Measurements from ENCODE around the gene TFE3.

Gene TFE3, protein sequence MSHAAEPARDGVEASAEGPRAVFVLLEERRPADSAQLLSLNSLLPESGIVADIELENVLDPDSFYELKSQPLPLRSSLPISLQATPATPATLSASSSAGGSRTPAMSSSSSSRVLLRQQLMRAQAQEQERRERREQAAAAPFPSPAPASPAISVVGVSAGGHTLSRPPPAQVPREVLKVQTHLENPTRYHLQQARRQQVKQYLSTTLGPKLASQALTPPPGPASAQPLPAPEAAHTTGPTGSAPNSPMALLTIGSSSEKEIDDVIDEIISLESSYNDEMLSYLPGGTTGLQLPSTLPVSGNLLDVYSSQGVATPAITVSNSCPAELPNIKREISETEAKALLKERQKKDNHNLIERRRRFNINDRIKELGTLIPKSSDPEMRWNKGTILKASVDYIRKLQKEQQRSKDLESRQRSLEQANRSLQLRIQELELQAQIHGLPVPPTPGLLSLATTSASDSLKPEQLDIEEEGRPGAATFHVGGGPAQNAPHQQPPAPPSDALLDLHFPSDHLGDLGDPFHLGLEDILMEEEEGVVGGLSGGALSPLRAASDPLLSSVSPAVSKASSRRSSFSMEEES

DNA sequence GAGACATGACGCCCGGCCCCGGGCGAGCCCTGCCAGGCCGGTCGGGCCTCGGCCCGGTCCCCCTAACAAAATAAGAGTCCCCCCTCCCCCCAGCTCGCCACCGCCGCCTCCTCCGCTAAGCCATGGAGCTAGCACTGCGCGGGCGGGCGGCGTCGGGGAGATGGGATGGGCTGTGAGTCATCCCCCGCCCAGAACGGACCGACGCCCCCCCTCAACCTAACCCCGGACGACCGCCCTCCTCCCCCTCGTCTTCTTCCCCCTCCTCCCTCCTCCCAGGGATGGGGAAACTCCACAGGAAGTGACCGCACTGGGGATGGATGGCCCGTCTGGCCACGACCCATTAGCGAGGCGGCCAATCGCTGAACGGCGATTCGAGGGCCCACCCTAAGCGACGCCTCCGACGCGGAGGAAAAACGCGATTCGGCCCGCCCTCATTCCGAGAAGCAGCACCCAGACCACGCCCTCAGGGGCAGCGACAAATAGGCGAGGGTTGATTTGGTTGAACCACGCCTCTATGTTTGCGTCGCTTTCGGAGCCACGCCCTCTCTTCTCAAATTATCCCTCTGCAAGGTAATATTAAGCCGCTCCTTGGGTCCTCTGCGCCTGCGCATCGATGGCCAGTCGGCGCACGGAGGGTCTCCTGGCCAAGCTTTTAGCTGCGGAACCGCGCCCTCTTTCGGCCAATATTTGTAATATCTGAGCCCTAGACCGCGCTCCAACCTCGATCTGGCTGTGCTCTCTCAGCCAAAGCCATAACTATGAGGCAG is at the start of gene TFE3:
Gene TFE3, minus strand, starts transcription at position 138 of the 767 bp plus-strand sequence. Its CDS starts 131 bp downstream, at position 7.
- DNase-seq (ENCODE audit: low read depth in 3 of 3) = peak; percentile 87 to 94 (median 91)

DNA sequence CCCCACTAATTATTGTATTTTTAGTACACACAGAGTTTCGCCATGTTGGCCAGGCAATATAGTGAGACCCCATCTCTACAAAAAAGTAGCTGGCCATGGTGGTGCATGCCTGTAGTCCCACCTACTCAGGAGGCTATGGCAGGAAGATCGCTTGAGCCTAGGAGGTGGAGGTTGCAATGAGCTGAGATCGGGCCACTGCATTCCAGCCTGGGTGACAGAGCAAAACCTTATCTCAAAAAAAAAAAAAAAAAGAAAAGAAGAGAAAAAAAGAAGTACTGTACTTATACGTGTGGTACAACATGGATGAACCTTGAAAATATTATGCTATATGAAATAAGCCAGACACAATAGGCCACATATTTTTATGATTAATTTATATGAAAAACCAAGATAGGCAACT is 46.4 kb upstream of the TFE3 start:
- DNase-seq (ENCODE audit: low read depth in 3 of 3) = no peak

DNA sequence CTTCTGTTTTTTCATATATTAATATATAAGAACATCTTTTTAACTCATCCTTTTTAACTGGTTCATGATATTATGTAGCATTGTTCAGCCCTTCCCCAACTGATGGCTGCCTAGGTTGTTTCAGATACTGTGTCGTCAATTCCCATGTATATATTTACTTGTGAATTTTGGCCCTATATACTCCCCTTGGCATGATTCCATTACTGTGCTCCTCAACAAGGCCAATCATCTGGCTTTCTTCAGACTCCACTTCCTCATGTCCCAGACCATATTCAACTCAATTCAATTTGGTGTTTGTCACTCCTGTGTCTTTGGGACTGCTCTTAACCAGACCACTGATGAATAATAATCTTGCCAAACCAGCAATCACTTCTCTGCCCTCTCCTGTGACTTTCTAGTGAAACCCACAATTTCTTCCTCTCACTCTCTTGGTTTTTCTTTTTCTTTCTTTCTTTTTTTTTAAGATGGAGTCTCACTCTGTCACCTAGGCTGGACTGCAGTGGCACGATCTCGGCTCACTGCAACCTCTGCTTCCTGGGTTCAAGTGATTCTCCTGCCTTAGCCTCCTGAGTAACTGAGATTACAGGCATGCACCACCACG is 39.2 kb upstream of the TFE3 start:
- DNase-seq (ENCODE audit: low read depth in 3 of 3) = no peak

DNA sequence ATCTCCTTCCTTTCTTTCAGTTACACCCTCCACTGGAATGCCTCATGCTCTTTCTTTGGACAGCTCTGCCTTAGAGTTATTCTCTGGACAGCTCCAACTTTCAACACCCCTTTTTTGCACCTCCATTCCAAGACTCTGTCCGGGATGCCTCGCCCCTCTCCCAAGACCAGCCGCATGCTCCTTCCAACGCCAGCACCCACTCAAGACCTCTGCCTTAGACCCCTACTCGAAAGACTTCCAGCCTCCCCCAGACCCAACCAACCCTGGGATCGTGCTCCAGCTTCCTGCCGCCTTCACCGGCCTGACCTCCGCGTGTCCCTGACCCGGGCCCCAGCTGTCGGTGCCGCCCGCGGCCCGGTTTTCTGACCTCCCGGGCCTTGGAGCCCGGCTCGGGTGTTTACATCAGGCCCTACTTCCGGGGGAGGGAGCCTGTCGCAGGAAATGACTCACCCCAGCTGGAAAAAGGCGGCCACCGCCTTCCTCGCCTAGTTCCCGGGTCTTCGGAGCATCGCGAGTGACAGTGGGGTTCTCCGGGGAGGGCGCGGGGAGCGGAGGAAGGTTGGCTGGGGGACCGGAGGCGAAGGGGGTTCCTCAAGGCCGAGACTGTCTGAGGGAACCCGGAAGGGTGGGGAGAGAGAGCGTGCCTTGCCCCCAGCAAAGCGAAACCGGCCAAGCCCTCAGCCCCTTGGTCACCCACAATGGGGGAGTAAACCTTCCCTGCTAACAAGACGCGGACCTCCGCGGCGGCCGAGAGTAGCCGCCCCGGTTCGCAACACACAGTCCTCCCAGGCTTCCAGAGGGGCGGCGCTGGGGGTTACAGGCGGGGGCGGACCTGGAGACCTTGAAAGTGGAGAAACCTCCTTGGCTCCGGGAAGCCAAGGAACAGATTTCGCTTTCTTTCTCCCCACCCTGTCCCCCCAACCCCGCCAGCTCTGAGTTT is 36.6 kb upstream of the TFE3 start, which contains the start of gene WDR45:
Gene WDR45, minus strand, starts transcription at position 399 of the 940 bp plus-strand sequence. CDS start 1,792 bp downstream, outside the sequence.
- DNase-seq (ENCODE audit: low read depth in 3 of 3) = peak; percentile 36 to 47 (median 44)

DNA sequence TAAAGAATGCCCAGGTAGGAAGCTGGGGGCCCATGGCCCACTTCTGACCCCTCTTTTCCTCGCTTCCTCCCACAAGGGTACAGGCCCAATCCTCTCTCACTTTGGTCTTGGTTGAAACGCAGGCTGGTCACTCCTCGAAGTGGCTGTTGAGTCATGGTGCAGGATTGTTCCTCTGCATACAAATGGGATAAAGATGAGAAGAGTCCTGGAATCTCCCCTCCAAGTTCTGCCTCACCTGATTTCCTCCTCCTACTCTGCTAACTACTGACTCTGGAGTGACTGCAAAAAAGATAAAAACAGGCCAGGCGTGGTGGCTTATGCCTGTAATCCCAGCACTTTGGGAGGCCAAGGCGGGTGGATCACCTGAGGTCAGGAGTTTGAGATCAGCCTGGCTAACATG is 34.8 kb upstream of the TFE3 start:
- no peak for DNase-seq (ENCODE audit: low read depth in 3 of 3)

DNA sequence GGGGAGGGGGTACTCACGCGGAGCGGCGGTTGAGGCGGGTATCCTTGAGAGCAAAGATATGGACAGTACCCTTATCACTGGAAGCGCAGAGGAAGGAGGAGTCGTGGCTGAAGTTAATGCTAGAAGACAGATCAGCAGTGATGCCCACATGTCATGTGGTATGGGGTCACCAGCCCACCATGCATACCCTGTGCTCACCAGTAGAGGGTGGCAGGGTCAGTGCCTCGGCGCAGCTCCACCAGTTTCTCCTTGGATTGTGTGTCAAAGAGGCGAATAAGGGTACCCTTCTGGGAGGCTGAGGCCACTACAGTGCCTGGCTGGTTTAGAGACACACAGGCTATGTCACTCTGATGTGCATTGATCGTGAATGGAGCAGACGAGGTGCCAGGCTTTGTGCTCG is 32.2 kb upstream of the TFE3 start:
- no peak for DNase-seq (ENCODE audit: low read depth in 3 of 3)

DNA sequence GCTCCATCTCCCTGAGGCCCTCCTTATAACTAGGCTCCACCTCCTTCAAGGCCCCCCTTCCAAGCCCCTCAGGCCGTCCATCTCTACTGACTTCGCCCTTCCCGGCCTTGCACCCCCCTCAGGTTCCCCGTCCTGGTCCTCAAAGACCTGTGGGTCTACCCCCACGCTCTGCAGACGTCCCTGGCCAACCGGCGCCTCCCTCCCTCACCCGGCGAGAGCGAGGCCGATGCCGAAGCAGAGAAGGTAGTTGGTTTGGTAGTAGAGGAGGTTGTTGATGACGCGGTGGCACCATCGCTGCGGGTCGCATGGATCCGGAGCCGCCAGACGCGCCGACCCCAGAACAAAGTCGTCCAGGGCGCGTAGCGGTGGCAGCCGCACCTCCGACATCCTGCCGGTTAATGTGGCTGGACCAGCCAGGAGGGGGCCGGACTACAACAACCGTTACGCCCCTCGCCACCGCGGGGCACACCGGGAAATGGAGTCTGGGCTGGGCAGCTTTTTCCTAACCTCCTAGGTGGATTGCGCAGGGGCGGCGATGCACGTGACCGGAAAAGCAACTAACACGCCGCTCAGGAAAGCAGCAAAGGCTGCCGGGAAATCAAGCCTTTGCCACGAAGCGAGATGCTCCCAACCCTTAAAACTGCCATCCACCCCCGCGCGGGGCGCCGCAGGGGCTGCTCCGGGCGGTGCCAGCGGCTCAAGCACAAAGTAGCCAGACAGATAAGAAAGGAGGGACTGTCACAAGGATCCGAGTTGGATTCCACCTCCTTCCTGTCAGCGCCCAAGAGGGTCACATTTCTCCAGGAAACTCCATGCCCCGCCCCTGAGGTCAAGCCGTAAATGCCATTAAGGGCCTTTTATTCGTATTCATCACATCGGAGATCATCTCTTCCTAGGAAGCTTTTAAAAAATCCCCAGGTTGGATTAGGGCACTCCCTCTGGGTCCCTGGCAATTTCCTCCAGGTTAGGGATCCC is 30.7 kb upstream of the TFE3 start, which contains the start of gene PRAF2:
Gene PRAF2, minus strand, starts transcription at position 402 of the 975 bp plus-strand sequence. Its CDS starts 15 bp downstream, at position 387.
- peak; percentile 75 to 82 (median 77) for DNase-seq (ENCODE audit: low read depth in 3 of 3)

DNA sequence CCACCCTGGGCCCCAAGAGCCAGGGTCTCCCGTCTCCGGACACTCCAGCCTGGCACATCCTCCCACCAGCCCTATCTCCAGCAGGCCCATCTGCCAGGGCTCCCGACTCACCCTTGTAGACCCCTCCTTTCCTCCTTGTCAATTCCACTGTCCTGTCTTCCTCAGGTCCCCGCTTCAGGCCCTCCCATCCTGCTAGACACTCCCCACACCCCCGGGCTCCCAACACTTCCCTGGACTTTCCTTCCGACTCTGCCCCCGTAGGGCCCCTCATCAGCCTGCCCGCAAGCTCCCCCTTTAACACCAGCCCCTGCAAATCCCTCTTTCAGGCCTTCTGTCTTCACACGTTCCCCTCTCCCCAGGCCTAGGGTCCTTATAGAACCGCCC is 29.5 kb upstream of the TFE3 start:
- no peak for DNase-seq (ENCODE audit: low read depth in 3 of 3)

DNA sequence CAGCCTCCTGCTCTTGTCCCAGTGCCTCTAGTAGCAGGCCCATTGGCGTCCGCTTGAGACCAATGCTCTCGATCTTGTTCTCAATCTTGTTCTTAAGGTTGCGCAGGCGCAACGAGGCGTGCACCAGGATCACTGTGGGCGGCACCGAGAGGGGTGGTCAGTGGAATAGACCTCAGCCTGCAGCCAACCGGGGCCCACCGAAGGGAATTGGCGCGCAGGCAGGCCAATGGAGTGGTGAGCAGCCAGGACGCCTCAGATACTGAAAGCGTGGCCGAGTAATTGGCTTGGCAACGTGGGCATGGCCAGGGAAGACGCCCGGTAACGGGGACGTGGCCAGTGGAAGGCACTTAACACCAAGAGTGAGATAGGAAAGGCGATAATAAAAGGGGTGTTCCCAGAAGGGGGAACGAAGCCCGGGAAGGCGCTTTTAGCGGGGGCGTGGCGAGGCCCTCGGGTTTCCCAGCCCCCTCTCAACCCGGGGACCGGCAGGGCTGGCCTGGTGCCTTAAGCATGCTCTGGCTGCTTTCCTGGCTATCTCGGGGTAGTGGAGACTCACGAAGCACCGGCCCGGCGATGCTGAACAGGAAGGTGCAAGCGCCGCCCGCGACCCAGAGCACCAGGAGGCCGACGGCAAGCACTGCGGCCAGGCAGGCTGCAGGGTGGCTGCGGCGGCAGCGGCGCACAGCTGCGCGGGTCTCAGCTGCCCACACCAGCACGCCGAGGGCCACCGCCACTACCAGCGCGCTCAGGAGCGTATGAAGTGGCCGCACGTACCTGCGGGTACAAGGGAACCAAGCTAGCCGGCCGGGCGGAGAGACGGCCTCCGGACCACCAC is 28.9 kb upstream of the TFE3 start:
- no peak for DNase-seq (ENCODE audit: low read depth in 3 of 3)

DNA sequence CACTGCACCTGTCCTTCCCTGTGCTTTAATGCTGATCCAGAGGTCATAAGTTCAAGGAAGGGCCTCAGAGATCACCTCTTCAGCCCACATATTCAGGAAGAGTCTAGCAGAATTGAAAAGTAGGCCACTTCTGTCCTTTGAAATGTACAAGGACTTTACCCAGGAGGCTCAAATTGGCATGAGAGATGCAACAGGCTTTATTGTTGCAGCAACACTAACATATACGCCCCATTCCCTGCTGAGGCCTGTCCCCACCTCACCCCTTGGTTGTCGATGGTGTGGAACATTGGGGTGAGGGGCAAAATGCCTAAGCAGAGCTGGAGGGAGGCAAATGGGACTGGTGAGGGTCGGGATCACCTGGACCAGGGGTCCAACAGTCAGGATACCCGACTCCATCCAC is 27.8 kb upstream of the TFE3 start:
- no peak for DNase-seq (ENCODE audit: low read depth in 3 of 3)

DNA sequence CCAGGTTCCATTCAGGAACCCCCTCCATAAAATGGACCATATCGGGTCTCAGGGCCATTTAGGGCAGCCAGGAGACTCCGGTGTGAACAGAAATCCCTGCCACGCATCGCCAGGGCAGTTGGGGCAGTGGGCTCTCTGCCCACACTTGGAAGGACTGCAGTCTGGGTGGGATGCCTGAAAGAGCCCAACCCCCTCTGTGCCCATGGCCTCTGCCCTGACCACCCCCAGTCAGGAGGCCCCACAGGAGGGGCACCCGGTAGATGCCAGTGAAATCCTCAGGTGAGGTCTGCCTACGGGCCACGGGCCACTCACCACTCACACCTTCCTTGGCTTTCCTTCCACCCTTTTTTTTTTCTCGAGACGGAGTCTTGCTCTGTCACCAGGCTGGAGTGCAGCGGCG is 25.9 kb upstream of the TFE3 start:
- DNase-seq (ENCODE audit: low read depth in 3 of 3) = no peak

DNA sequence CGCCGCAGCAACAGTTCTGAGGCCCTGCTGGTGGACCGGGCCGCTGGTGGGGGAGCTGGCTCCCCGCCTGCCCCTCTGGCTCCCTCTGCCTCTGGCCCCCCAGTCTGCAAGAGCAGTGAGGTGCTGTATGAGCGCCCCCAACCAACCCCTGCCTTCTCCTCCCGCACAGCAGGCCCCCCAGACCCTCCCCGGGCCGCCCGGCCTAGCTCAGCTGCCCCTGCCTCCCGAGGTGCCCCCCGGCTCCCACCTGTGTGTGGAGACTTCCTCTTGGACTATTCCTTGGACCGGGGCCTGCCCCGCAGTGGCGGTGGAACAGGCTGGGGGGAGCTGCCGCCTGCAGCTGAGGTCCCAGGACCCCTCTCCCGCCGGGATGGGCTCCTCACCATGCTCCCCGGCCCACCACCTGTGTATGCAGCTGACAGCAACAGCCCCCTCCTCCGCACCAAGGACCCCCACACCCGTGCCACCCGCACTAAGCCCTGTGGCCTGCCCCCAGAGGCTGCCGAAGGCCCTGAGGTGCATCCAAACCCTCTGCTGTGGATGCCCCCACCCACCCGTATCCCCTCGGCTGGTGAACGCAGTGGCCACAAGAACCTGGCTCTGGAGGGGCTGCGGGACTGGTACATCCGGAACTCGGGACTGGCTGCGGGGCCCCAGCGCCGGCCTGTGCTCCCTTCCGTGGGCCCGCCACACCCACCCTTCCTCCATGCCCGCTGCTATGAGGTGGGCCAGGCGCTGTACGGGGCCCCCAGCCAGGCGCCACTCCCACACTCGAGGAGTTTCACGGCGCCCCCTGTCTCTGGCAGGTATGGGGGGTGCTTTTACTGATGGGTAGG is 24.3 kb upstream of the TFE3 start:
- no peak for DNase-seq (ENCODE audit: low read depth in 3 of 3)

DNA sequence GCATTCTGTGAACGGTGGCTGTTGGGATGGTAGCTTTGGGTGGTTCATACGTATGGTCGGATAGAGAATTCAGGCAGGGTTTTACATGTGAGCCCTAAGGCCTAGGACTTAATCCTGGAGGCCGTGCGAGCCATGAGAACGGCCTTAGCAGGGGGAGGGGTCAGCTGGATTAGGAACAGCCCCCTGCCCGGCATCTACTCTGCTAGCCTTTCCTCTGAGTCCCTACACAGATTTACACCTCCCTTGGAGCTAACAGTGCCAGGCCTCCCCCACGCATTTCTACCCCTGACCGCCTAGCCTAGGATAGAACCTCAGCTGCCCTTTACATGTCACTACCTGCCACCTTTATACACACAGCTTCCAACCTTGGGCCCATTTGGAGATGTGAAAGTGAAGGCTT is 23.5 kb upstream of the TFE3 start:
- DNase-seq (ENCODE audit: low read depth in 3 of 3) = no peak

DNA sequence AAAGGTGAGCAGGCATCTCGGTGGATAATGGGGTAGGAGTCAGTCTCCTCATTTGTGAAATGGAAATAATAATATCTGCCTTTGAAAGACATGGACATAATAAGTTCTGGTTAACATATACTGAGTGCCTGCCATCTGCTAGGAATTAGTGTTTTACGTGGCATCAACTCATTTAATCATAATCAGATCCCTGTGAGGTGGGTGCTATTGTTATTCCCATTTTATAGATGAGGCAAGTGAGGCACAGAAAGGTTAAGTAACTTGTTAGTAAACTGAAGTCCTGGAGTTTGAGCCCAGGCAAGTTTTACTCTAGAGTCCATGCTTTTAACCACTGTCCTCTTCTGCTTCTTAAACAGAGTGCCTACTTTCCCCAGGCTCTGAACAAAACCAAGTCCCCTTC is 23.1 kb upstream of the TFE3 start:
- no peak for DNase-seq (ENCODE audit: low read depth in 3 of 3)

DNA sequence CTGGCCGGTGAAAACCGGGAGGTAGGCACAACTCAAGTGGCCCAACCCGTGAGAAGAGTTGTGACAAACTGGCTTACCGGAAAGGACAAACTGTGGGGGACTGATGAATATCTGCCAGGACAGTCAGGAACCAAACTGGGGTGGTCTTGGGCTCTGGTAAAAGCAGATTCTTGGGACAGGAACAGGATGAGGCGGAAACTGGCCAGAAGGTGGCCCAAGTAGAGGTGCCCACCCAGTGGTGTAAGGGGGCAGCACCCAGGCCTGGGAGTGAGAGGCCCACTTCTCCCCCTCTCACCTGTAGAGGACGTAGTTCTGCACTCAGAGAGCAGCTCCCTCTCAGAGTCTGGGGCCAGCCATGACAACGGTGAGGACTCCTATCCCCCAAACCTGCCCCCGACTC is 21.6 kb upstream of the TFE3 start:
- DNase-seq (ENCODE audit: low read depth in 3 of 3) = no peak

DNA sequence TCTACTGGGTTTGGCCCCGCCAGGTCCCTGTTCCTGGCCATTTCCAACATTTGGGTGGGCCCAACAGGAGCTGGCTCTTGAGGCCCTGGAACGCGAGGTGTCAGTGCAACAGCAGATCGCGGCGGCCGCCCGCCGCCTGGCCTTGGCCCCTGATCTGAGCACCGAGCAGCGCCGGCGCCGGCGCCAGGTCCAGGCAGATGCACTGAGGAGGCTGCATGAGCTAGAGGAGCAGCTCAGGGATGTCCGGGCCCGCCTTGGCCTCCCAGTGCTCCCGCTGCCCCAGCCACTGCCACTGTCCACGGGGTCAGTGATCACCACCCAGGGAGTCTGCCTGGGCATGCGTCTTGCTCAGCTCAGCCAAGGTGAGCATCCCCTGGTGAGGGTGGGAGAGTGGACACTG is 21.1 kb upstream of the TFE3 start:
- DNase-seq (ENCODE audit: low read depth in 3 of 3) = no peak

DNA sequence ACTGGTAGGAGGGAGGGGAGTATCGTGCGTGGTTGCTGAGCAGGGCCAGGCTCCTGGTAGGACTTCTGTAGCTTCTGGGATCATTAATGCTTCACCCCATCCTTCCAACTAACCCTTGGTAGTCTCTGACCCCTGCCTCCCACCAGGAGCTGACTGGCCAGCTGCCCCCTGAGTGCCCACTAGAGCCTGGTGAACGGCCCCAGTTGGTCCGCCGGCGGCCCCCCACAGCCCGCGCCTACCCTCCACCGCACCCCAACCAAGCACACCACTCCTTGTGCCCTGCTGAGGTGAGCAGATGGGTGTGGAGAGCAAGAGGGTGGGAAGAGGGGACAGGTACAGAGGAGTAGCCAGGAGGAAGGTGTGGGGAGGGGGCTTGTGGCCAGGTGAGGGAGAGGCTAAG is 20.6 kb upstream of the TFE3 start:
- no peak for DNase-seq (ENCODE audit: low read depth in 3 of 3)

DNA sequence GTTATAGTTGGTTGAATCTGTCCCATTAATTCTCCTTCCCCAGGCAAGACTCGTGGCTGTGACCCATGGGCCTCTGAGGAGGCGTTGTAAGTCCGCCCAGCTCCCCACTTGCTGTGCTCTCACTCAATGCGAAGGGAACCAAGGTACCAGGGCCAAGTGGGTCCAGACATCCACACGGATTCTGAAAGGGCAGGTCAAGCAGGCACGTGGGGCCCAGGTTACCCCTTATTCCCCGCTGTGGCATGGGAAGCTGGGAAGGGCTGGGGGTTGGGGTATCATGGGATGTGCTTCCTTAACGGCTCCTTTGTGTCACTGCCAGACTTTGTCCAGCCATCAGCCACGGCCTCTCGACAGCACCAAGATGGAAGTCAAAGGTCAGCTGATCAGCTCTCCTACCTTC is 18.8 kb upstream of the TFE3 start:
- DNase-seq (ENCODE audit: low read depth in 3 of 3) = no peak
